HEK293T (cell line): Measurements from ENCODE around the gene INKA2.

Experiments
- BHLHE40 ChIP-seq: fragments of 450-650 bp; IDR thresholded peaks from 2 replicates; pipeline ENCODE4 v1.6.1; 2016; ENCODE audit warnings: mild to moderate bottlenecking, moderate library complexity, borderline replicate concordance
- ELF4 ChIP-seq: fragments of 450-650 bp; IDR thresholded peaks from 2 replicates; pipeline ENCODE4 v1.6.1; 2017; ENCODE audit warnings: antibody characterized with exemption
- HDGF ChIP-seq: fragments of 450-650 bp; IDR thresholded peaks from 2 replicates; pipeline ENCODE4 v1.6.1; 2017; ENCODE audit warnings: antibody characterized with exemption, borderline replicate concordance
- L3MBTL2 ChIP-seq: fragments of 450-650 bp; conservative IDR thresholded peaks from 2 replicates; pipeline ENCODE4 v1.6.1; 2016; ENCODE audit warnings: mild to moderate bottlenecking
- NFRKB ChIP-seq: fragments of 450-650 bp; IDR thresholded peaks from 2 replicates; pipeline ENCODE4 v1.6.1; 2016; ENCODE audit warnings: mild to moderate bottlenecking, moderate library complexity
- ZNF384 ChIP-seq: fragments of 450-650 bp; IDR thresholded peaks from 2 replicates; pipeline ENCODE4 v1.6.1; 2016

GRCh38 chr1:111704776-111705175 is 34.4 kb downstream of the INKA2 start:
- TF ChIP-seq ELF4 (no peak), HDGF (no peak), ZNF384 (no peak), BHLHE40 (no peak), NFRKB (no peak), L3MBTL2 (no peak)
